GM23338 (cell line): ENCODE results near the gene NAGA. TPM values are rescaled to one million over a fixed set of nuclear protein-coding genes. Genes with fewer than 3 reads are reported as not detected.

Experiments used
- ATAC-seq: fragments of 200-7000 bp; cut with Tn5 transposase; 3 replicates; pipeline ENCODE4 v1.9.1; 2020
- DNase-seq: peaks from one replicate; pipeline ENCODE4 v3.0.0-alpha.2; 2015; ENCODE audit warnings: low spot score
- H2AFZ ChIP-seq: fragments of 200-600 bp; sonication (generic); 2 replicates; pipeline ENCODE4 v1.8.0; 2016; ENCODE audit warnings: antibody characterized with exemption, mild to moderate bottlenecking, moderate library complexity
- H3F3A ChIP-seq: fragments of 200-600 bp; sonication (generic); replicated peaks from 2 replicates; pipeline ENCODE4 v1.8.0; 2017; ENCODE audit warnings: antibody characterized with exemption, mixed run types, low read depth
- H3K27ac ChIP-seq: fragments of 200-600 bp; sonication (generic); 2 replicates; pipeline ENCODE4 v1.6.1; 2016; ENCODE audit warnings: low read depth
- H3K27me3 ChIP-seq: fragments of 200-600 bp; sonication (generic); 2 replicates; pipeline ENCODE4 v1.8.0; 2016; ENCODE audit warnings: mild to moderate bottlenecking, mixed run types, moderate library complexity; ENCODE audit not compliant: insufficient read depth
- H3K36me3 ChIP-seq: fragments of 200-600 bp; sonication (generic); 2 replicates; pipeline ENCODE4 v1.8.0; 2016; ENCODE audit warnings: mild to moderate bottlenecking; ENCODE audit not compliant: insufficient read depth
- H3K4me1 ChIP-seq: fragments of 200-600 bp; sonication (generic); 2 replicates; pipeline ENCODE4 v1.8.0; 2016; ENCODE audit warnings: mild to moderate bottlenecking, moderate library complexity; ENCODE audit not compliant: insufficient read depth
- H3K4me2 ChIP-seq: fragments of 200-600 bp; sonication (generic); 2 replicates; pipeline ENCODE4 v1.7.1; 2017; ENCODE audit warnings: mixed run types
- H3K4me3 ChIP-seq: fragments of 200-600 bp; sonication (generic); 2 replicates; pipeline ENCODE4 v1.6.1; 2016; ENCODE audit warnings: mixed run types
- H3K79me2 ChIP-seq: fragments of 200-600 bp; sonication (generic); replicated peaks from 2 replicates; pipeline ENCODE4 v1.8.0; 2017; ENCODE audit warnings: mild to moderate bottlenecking; ENCODE audit not compliant: insufficient read depth
- H3K9me2 ChIP-seq: fragments of 200-600 bp; sonication (generic); 2 replicates; pipeline ENCODE4 v1.8.0; 2017; ENCODE audit not compliant: insufficient read depth
- H4K20me1 ChIP-seq: fragments of 200-600 bp; sonication (generic); replicated peaks from 2 replicates; pipeline ENCODE4 v1.8.0; 2017; ENCODE audit warnings: mild to moderate bottlenecking; ENCODE audit not compliant: insufficient read depth
- H3K27ac Mint-ChIP-seq: 2 replicates; pipeline ENCODE4 v1.8.0; 2020; ENCODE audit warnings: inconsistent platforms, mild to moderate bottlenecking, moderate library complexity, mixed read lengths
- H3K27me3 Mint-ChIP-seq: 3 replicates; pipeline ENCODE4 v1.8.0; 2022; ENCODE audit warnings: low read depth, mild to moderate bottlenecking, moderate library complexity, mixed read lengths, inconsistent platforms; ENCODE audit not compliant: insufficient read depth, poor library complexity
- H3K36me3 Mint-ChIP-seq: 3 replicates; pipeline ENCODE4 v1.8.0; 2021; ENCODE audit warnings: low read depth, mild to moderate bottlenecking, inconsistent platforms, moderate library complexity, mixed read lengths
- H3K4me1 Mint-ChIP-seq: 3 replicates; pipeline ENCODE4 v1.8.0; 2020; ENCODE audit warnings: mild to moderate bottlenecking, inconsistent platforms, mixed read lengths
- H3K4me3 Mint-ChIP-seq: 3 replicates; pipeline ENCODE4 v1.8.0; 2021; ENCODE audit warnings: moderate library complexity, mild to moderate bottlenecking, inconsistent platforms, mixed read lengths
- H3K9me3 Mint-ChIP-seq: 3 replicates; pipeline ENCODE4 v1.8.0; 2020; ENCODE audit warnings: moderate library complexity, mild to moderate bottlenecking, inconsistent platforms, mixed read lengths
- CREB1 ChIP-seq: fragments of 250-450 bp; sonication (Bioruptor Pico); IDR thresholded peaks from 2 replicates; pipeline ENCODE4 v1.5.0; 2020; ENCODE audit warnings: low read depth, mild to moderate bottlenecking, moderate library complexity
- JUNB ChIP-seq: IDR thresholded peaks from one replicate; pipeline ENCODE4 v1.6.1; 2016; ENCODE audit warnings: antibody characterized with exemption; ENCODE audit not compliant: unreplicated experiment
- NANOG ChIP-seq: IDR thresholded peaks from 2 replicates; pipeline ENCODE4 v1.6.1; 2016; ENCODE audit warnings: antibody characterized with exemption, borderline replicate concordance
- POLR2AphosphoS5 ChIP-seq: IDR thresholded peaks from 2 replicates; pipeline ENCODE4 v1.6.1; 2016; ENCODE audit warnings: antibody characterized with exemption, low read depth
- STAT1 ChIP-seq: IDR thresholded peaks from one replicate; pipeline ENCODE4 v1.6.1; 2016; ENCODE audit warnings: antibody characterized with exemption; ENCODE audit not compliant: unreplicated experiment
- ZNF114 ChIP-seq: fragments of 250-450 bp; sonication (Bioruptor Pico); IDR thresholded peaks from 2 replicates; pipeline ENCODE4 v1.5.0; 2020; ENCODE audit warnings: mild to moderate bottlenecking, moderate library complexity
- ZNF331 ChIP-seq: fragments of 250-450 bp; sonication (Bioruptor Pico); IDR thresholded peaks from 2 replicates; pipeline ENCODE4 v1.5.0; 2020; ENCODE audit warnings: low read depth, mild to moderate bottlenecking, moderate library complexity
- polyA plus RNA-seq: library from polyadenylated mRNA; unstranded; fragments of >200 nt; fragmentation: Nextera tagmentation; extraction: Ambion mirVana; gene quantifications from 2 replicates; pipeline ENCODE4 v1.2.1, GENCODE V29; 2016
- total RNA-seq: library from RNA; depleted of rRNA; stranded (reverse); fragments of >200 nt; shearing (Covaris generic); gene quantifications from 2 replicates; pipeline ENCODE4 v1.2.3, GENCODE V29; 2014
- TF ChIP-seq, protein P1 (sequence below): IDR thresholded peaks from one replicate; pipeline ENCODE4 v1.6.1; 2018; ENCODE audit warnings: antibody characterized with exemption; ENCODE audit not compliant: unreplicated experiment
- TF ChIP-seq, protein P2 (sequence below), 2 experiments: fragments of 200-600 bp in 1 of 2; sonication (generic) in 1 of 2; conservative IDR thresholded peaks; 2 replicates each; pipeline versions ENCODE4 v1.5.1 to v1.6.1; 2016 to 2017; ENCODE audit warnings: antibody characterized with exemption in 2 of 2, low read depth in 2 of 2, mild to moderate bottlenecking in 2 of 2, moderate library complexity in 1 of 2

The NAGA gene
- total and polyA plus RNA-seq, 2 experiments from 2014 or later, result 6.3 to 21.4 TPM

DNA sequence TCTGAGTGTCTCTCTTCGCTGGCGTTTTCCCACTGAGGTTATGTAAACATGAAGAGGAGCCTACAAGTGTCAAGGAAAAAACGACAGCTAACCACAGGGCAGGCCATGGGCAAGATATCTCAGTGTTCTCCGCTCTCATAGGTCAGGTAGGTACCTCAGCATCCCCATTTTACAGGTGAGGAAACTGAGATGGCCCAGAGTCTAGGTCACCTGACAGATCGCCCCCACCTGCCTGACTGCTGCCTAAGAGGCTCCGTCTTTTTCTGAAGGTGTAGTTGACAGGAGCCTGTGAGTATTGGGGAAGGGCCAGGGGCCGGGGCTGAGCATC lies 20.8 kb upstream of the NAGA start:
- Histone ChIP-seq H3K4me1 (no peaks in the 10 kb centered on the region; the same call in 1 of the 2 replicates), H3F3A (peaks cover 4% of the 10 kb centered on the region; the same call in 1 of the 2 replicates), H2AFZ (peak overlapping the region; percentile 95), H4K20me1 (peaks cover 16% of the 10 kb centered on the region), H3K79me2 (peaks cover 27% of the 10 kb centered on the region), H3K4me2 (peak overlapping the region; percentile 87), H3K9me2 (no peaks in the 10 kb centered on the region), H3K36me3 (peaks cover 7% of the 10 kb centered on the region), H3K27ac (no peak overlapping the region), H3K27me3 (peaks cover 6% of the 10 kb centered on the region; the same call in 1 of the 2 replicates), H3K4me3 (peak overlapping the region; percentile 75)
- no peak for TF ChIP-seq ZNF331
- TF ChIP-seq JUNB, result no peak
- TF ChIP-seq, protein P1, sequence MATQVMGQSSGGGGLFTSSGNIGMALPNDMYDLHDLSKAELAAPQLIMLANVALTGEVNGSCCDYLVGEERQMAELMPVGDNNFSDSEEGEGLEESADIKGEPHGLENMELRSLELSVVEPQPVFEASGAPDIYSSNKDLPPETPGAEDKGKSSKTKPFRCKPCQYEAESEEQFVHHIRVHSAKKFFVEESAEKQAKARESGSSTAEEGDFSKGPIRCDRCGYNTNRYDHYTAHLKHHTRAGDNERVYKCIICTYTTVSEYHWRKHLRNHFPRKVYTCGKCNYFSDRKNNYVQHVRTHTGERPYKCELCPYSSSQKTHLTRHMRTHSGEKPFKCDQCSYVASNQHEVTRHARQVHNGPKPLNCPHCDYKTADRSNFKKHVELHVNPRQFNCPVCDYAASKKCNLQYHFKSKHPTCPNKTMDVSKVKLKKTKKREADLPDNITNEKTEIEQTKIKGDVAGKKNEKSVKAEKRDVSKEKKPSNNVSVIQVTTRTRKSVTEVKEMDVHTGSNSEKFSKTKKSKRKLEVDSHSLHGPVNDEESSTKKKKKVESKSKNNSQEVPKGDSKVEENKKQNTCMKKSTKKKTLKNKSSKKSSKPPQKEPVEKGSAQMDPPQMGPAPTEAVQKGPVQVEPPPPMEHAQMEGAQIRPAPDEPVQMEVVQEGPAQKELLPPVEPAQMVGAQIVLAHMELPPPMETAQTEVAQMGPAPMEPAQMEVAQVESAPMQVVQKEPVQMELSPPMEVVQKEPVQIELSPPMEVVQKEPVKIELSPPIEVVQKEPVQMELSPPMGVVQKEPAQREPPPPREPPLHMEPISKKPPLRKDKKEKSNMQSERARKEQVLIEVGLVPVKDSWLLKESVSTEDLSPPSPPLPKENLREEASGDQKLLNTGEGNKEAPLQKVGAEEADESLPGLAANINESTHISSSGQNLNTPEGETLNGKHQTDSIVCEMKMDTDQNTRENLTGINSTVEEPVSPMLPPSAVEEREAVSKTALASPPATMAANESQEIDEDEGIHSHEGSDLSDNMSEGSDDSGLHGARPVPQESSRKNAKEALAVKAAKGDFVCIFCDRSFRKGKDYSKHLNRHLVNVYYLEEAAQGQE, result no peak
- no peak for TF ChIP-seq STAT1
- TF ChIP-seq NANOG, result no peak
- TF ChIP-seq ZNF114 (CRISPR knock-in tag), result no peak
- no peak for TF ChIP-seq POLR2AphosphoS5
- H3K27me3 Mint-ChIP-seq, result peaks cover 11% of the 10 kb centered on the region
- H3K9me3 Mint-ChIP-seq, result peaks cover 15% of the 10 kb centered on the region
- H3K4me1 Mint-ChIP-seq, result 0 out of 3 replicates have a peak, but pooled peaks cover 2% of the 10 kb centered on the region
- H3K36me3 Mint-ChIP-seq, result peaks cover 30% of the 10 kb centered on the region
- ATAC-seq, result no peak
- DNase-seq, result no peak
- H3K4me3 Mint-ChIP-seq, result peak overlapping the region; percentile 97
- no peak overlapping the region for H3K27ac Mint-ChIP-seq

DNA sequence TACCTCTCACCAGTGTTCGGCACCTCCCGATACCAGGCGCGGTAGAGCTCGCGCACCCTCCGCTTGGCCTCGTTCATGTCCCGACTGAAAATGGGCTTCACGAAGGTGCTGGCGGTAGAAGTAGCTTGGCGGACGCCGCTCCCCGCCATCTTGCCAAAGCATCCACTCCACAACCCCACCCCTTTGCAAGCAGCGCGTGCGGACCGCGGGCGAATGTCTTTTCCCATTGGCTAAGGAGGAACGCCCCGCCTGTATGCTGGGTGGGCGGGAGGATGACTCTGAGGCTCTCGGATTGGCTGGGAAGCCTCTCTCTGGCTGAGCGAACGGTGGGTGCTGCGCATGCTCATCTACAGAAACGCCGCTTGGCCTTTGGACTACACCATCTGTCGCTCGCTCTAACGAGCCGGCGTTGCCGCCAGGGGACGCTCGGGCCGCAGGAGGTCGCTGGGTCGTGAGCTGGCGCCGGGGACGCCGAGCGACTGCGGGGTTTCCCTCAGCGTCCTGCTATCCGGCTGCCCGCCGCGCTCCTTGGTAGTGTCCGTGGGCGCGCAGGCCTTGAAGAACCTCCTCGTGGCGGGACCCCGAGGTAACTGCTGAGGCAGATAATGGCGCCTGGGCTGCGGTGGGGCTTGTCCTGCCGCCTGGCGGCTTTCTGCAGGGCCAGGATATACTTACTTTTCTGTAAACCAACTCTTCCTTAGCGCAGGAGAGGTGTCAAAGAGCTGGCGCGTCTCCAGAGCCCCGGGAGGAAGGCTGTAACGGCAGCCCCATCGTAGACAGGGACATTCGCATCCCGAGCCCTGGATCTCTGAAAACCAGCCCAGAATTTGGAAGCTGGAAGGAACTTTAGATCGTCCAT lies 20.2 kb upstream of the NAGA start, which contains the start of gene NDUFA6:
Gene NDUFA6, minus strand, starts transcription at position 177 of the 859 bp plus-strand sequence. Its CDS starts 28 bp downstream, at position 149.
- peaks cover 27% of the 10 kb centered on the region for H3K79me2 ChIP-seq
- peaks cover 36% of the 10 kb centered on the region for H3K36me3 Mint-ChIP-seq
- H3K27me3 ChIP-seq, result peaks cover 6% of the 10 kb centered on the region; the same call in 1 of the 2 replicates
- peak within 1 kb of the TSS; percentile 95 for H2AFZ ChIP-seq
- TF ChIP-seq CREB1 (peak; percentile 23; the same call in 1 of the 2 replicates), ZNF331 (no peak), POLR2AphosphoS5 (peak; percentile 94)
- TF ChIP-seq, protein P2, sequence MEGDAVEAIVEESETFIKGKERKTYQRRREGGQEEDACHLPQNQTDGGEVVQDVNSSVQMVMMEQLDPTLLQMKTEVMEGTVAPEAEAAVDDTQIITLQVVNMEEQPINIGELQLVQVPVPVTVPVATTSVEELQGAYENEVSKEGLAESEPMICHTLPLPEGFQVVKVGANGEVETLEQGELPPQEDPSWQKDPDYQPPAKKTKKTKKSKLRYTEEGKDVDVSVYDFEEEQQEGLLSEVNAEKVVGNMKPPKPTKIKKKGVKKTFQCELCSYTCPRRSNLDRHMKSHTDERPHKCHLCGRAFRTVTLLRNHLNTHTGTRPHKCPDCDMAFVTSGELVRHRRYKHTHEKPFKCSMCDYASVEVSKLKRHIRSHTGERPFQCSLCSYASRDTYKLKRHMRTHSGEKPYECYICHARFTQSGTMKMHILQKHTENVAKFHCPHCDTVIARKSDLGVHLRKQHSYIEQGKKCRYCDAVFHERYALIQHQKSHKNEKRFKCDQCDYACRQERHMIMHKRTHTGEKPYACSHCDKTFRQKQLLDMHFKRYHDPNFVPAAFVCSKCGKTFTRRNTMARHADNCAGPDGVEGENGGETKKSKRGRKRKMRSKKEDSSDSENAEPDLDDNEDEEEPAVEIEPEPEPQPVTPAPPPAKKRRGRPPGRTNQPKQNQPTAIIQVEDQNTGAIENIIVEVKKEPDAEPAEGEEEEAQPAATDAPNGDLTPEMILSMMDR (conservative IDR thresholded peaks at IDR 0.05; ENCODE audit: low read depth in 2 of 2), result peak; percentile 65 to 91
- H3K9me3 Mint-ChIP-seq, result peaks cover 15% of the 10 kb centered on the region
- 0 out of 3 replicates have a peak, but pooled peaks cover 2% of the 10 kb centered on the region for H3K4me1 Mint-ChIP-seq
- no peaks in the 10 kb centered on the region for H3K9me2 ChIP-seq
- H3F3A ChIP-seq, result peaks cover 4% of the 10 kb centered on the region; the same call in 1 of the 2 replicates
- H3K4me1 ChIP-seq, result no peaks in the 10 kb centered on the region; the same call in 1 of the 2 replicates
- peak within 1 kb of the TSS; percentile 99 for H3K27ac Mint-ChIP-seq
- peak; percentile 99 for DNase-seq
- peaks cover 16% of the 10 kb centered on the region for H4K20me1 ChIP-seq
- H3K4me2 ChIP-seq, result peak within 1 kb of the TSS; percentile 87
- peaks cover 13% of the 10 kb centered on the region for H3K36me3 ChIP-seq
- peak within 1 kb of the TSS; percentile 75 for H3K4me3 ChIP-seq
- peak; percentile 97 for ATAC-seq
- H3K4me3 Mint-ChIP-seq, result peak within 1 kb of the TSS; percentile 97
- H3K27ac ChIP-seq, result peak within 1 kb of the TSS; percentile 84
- H3K27me3 Mint-ChIP-seq, result peaks cover 9% of the 10 kb centered on the region
